ENCODE results near the gene PHLDB1. TPM values are rescaled to one million over a fixed set of nuclear protein-coding genes. Genes with fewer than 3 reads are reported as not detected.

PHLDB1 gene
- total and polyA plus RNA-seq, 11 donors = 86.0 to 129 (median 113) TPM

DNA sequence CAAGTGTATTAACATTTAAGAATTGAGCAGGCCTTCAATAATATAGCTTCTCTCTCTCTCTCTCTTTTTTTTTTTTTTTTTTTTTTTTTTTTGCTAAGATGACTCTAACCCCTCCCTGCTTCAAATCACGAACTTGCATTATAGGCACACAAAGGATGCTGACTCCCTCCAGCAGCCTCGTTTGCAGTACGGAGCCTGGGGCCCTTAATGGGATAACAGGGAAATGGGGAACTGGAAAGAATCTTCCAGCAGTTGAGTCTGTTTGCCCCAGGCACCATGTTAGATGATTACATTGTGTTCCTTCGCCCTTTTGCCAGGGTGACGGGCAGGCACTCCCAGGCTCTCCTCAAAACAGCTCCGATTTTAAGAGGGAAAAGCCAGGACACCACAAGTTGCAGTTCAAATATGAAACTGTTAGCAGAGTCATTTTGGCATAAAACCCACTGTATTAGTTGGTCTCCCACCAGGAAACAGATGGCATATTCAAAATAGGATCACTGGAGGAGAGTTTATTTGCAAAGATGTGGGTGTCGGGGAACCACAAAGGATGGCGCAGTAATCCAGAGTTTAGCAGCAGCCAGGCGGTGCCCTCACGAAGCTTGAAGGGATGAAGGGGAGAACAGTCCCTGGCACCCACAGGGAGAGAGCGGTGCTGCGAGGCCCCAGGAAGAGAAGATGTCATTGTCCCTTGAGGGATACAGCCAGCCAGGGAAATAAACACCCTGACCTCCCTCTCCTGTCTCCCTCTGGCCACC, 98.6 kb downstream of the PHLDB1 start:
- DNase-seq (no peak), ATAC-seq (no peak)
- no peak overlapping the region for H3K4me3 ChIP-seq
- intact Hi-C loops (cut with DNase I) = no loop called here
- no peaks in the 10 kb centered on the region for H3K9me3 ChIP-seq
- TF ChIP-seq, protein P1, sequence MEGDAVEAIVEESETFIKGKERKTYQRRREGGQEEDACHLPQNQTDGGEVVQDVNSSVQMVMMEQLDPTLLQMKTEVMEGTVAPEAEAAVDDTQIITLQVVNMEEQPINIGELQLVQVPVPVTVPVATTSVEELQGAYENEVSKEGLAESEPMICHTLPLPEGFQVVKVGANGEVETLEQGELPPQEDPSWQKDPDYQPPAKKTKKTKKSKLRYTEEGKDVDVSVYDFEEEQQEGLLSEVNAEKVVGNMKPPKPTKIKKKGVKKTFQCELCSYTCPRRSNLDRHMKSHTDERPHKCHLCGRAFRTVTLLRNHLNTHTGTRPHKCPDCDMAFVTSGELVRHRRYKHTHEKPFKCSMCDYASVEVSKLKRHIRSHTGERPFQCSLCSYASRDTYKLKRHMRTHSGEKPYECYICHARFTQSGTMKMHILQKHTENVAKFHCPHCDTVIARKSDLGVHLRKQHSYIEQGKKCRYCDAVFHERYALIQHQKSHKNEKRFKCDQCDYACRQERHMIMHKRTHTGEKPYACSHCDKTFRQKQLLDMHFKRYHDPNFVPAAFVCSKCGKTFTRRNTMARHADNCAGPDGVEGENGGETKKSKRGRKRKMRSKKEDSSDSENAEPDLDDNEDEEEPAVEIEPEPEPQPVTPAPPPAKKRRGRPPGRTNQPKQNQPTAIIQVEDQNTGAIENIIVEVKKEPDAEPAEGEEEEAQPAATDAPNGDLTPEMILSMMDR (IDR thresholded peaks at IDR 0.05) = no peak
- no peak for TF ChIP-seq POLR2A (IDR thresholded peaks at IDR 0.05)
- no peaks in the 10 kb centered on the region for H3K27me3 ChIP-seq
- no peak overlapping the region for H3K27ac ChIP-seq
- WGBS, 4 donors = 63 to 73% (median 67%) methylated on average over 12 of the region's 12 CpGs
- H3K36me3 ChIP-seq = no peaks in the 10 kb centered on the region
- peaks cover 0 to 18% (median 0%) of the 10 kb centered on the region in 12 donors for H3K4me1 ChIP-seq

DNA sequence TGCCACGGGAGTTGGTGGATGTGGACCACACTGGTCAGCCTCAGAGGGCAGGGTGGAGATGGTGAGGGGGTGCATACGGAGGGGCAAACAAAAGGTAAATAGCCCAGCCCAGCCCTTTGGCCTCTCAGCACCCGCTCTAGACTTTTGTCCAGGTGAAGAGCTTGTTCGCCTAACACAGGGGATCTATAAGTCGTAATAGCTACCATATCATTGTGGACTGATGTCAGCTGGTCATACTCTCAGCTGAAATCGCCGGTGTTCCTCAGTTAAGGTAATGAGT, 99.1 kb downstream of the PHLDB1 start:
- no peak for TF ChIP-seq POLR2A (IDR thresholded peaks at IDR 0.05)
- TF ChIP-seq, protein P1 (IDR thresholded peaks at IDR 0.05) = no peak
- Histone ChIP-seq H3K36me3 (no peaks in the 10 kb centered on the region), H3K9me3 (no peaks in the 10 kb centered on the region), H3K4me1 (peaks cover 0 to 18% (median 0%) of the 10 kb centered on the region in 12 donors), H3K27me3 (no peaks in the 10 kb centered on the region), H3K4me3 (no peak overlapping the region), H3K27ac (no peak overlapping the region)
- no peak for ATAC-seq
- DNase-seq = no peak
- WGBS, 4 donors = 91 to 94% (median 92%) methylated on average over 7 of the region's 7 CpGs
- intact Hi-C loops (cut with DNase I) = no loop called here

Small RNAs within 50 kb of the gene (microRNA-seq; reads per million reads assigned to microRNA genes)
- 0 to 0.96 (median 0.71) reads per million in 4 donors for gene MIR6716

Other genes with a start within 250 kb of the PHLDB1 start
- 10 to 100 TPM; 35.6 to 50.3 (median 40.9) TPM for gene UBE4A, start 248.0 kb upstream of the PHLDB1 start, total RNA-seq
- 10 to 100 TPM; 13.0 to 23.4 TPM for gene UBE4A, start 248.0 kb upstream of the PHLDB1 start, polyA plus RNA-seq
- gene ATP5MG, start 206.0 kb upstream of the PHLDB1 start, total RNA-seq = 100 to 1,000 TPM in 8 of 9 donors, 10 to 100 TPM in 1; 96.4 to 702 (median 559) TPM
- gene ATP5MG, start 206.0 kb upstream of the PHLDB1 start, polyA plus RNA-seq = 100 to 1,000 TPM; 299 to 843 TPM
- gene KMT2A, start 171.1 kb upstream of the PHLDB1 start, total RNA-seq = 100 to 1,000 TPM in 1 of 9 donors, 10 to 100 TPM in 8; 16.5 to 117 (median 41.5) TPM
- gene KMT2A, start 171.1 kb upstream of the PHLDB1 start, polyA plus RNA-seq = 10 to 100 TPM in 1 of 2 donors, 1 to 10 TPM in 1; 9.9 to 17.6 TPM
- gene TTC36, start 80.1 kb upstream of the PHLDB1 start, total RNA-seq = 1 to 10 TPM in 4 of 9 donors, under 1 TPM in 3, not detected in 2; 0.37 to 3.1 (median 1.1) TPM
- under 1 TPM in 1 of 2 donors, not detected in 1; 0.23 TPM for gene TTC36, start 80.1 kb upstream of the PHLDB1 start, polyA plus RNA-seq
- 10 to 100 TPM in 5 of 9 donors, 1 to 10 TPM in 4; 7.3 to 26.8 (median 10.8) TPM for gene TMEM25, start 76.4 kb upstream of the PHLDB1 start, total RNA-seq
- 1 to 10 TPM; 3.9 to 6.9 TPM for gene TMEM25, start 76.4 kb upstream of the PHLDB1 start, polyA plus RNA-seq
- 10 to 100 TPM; 14.7 to 39.0 (median 21.7) TPM for gene IFT46, start 41.7 kb upstream of the PHLDB1 start, total RNA-seq
- gene IFT46, start 41.7 kb upstream of the PHLDB1 start, polyA plus RNA-seq = 10 to 100 TPM; 22.9 to 29.1 TPM
- gene ARCN1, start 35.2 kb upstream of the PHLDB1 start, total RNA-seq = 100 to 1,000 TPM in 4 of 9 donors, 10 to 100 TPM in 5; 87.6 to 127 (median 99.6) TPM
- 100 to 1,000 TPM in 1 of 2 donors, 10 to 100 TPM in 1; 53.1 to 107 TPM for gene ARCN1, start 35.2 kb upstream of the PHLDB1 start, polyA plus RNA-seq
- gene TREH, start 72.0 kb downstream of the PHLDB1 start, total RNA-seq = not detected
- gene TREH, start 72.0 kb downstream of the PHLDB1 start, polyA plus RNA-seq = 1 to 10 TPM in 1 of 2 donors, under 1 TPM in 1; 0.17 to 1.7 TPM
- gene DDX6, start 183.5 kb downstream of the PHLDB1 start, total RNA-seq = 100 to 1,000 TPM in 8 of 9 donors, 10 to 100 TPM in 1; 83.7 to 166 (median 114) TPM
- gene DDX6, start 183.5 kb downstream of the PHLDB1 start, polyA plus RNA-seq = 10 to 100 TPM; 29.4 to 30.7 TPM

All from heart left ventricle (tissue), 16 donors.